ENCODE data around the gene NRXN2.

Gene NRXN2

GRCh38 chr11:64694821-64695365 is 28.1 kb downstream of the NRXN2 start:
- DNase-seq: peak; percentile 32

- DNase-seq: no peak
Measured at GRCh38 chr11:64694026-64694755, 28.8 kb downstream of the NRXN2 start.

- DNase-seq: no peak
Measured at GRCh38 chr11:64692764-64693331, 30.1 kb downstream of the NRXN2 start.

GRCh38 chr11:64691543-64691942 is 31.5 kb downstream of the NRXN2 start:
- no peak for DNase-seq

GRCh38 chr11:64690235-64690634 is 32.8 kb downstream of the NRXN2 start:
- DNase-seq: no peak

GRCh38 chr11:64688534-64688982 is 34.4 kb downstream of the NRXN2 start:
- DNase-seq: peak; percentile 71

- DNase-seq: no peak
Measured at GRCh38 chr11:64687643-64688533, 35.1 kb downstream of the NRXN2 start.

- DNase-seq: no peak
Measured at GRCh38 chr11:64687204-64687603, 35.8 kb downstream of the NRXN2 start.

GRCh38 chr11:64686466-64687170 is 36.4 kb downstream of the NRXN2 start:
- no peak for DNase-seq

GRCh38 chr11:64685536-64685935 is 37.5 kb downstream of the NRXN2 start:
- DNase-seq: no peak

- no peak for DNase-seq
Measured at GRCh38 chr11:64684357-64684756, 38.6 kb downstream of the NRXN2 start.

GRCh38 chr11:64681171-64681570 is 41.8 kb downstream of the NRXN2 start:
- DNase-seq: no peak

GRCh38 chr11:64679846-64680245 is 43.2 kb downstream of the NRXN2 start:
- no peak for DNase-seq

- no peak for DNase-seq
Measured at GRCh38 chr11:64677441-64678023, 45.5 kb downstream of the NRXN2 start.

GRCh38 chr11:64676261-64676615 is 46.8 kb downstream of the NRXN2 start:
- no peak for DNase-seq

GRCh38 chr11:64675450-64676260 is 47.3 kb downstream of the NRXN2 start:
- peak; percentile 63 for DNase-seq

- DNase-seq: no peak
Measured at GRCh38 chr11:64674774-64675173, 48.2 kb downstream of the NRXN2 start.

- DNase-seq: no peak
Measured at GRCh38 chr11:64673279-64673678, 49.7 kb downstream of the NRXN2 start.

GRCh38 chr11:64672875-64673274 is 50.1 kb downstream of the NRXN2 start:
- DNase-seq: no peak

- no peak for DNase-seq
Measured at GRCh38 chr11:64670975-64671374, 52.0 kb downstream of the NRXN2 start.

- DNase-seq: no peak
Measured at GRCh38 chr11:64667154-64667745, 55.7 kb downstream of the NRXN2 start.

Data from DMS153 (cell line).